Measurements from ENCODE around the gene SEPHS2.
A peak's percentile ranks its signal among the peaks of the same experiment; 100 is the strongest.
"Not testable (repeated sequence)": the region's sequence is repeated elsewhere in the genome, so short reads cannot be mapped to it uniquely, and the experiment has no call there.

Gene SEPHS2

DNA sequence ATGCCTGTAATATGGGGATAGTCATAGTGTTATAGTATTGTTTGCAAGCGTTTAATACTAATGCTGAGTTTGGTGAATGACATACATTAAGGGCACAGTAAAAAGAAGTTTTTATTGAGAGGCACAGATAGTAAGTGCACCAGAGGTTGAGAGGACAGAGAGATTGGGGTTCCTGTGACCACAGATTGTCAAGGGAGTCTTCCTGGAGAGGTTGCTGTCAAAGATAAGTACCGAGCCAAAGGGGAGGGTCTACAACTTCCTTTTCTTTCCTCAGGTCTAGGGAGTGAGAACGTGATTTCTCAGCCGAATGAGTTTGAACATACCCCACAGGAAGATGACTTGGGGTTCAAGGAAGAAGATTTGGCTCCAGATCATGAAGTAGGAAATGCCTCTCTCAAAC lies 48.6 kb downstream of the SEPHS2 start:
- DNase-seq: no peak

- DNase-seq: not testable (repeated sequence)
Observed at GRCh38 chr16:30396627-30397026, 49.0 kb downstream of the SEPHS2 start.

- peak; percentile 21 for DNase-seq
Observed at GRCh38 chr16:30395992-30396585, 49.6 kb downstream of the SEPHS2 start.

DNA sequence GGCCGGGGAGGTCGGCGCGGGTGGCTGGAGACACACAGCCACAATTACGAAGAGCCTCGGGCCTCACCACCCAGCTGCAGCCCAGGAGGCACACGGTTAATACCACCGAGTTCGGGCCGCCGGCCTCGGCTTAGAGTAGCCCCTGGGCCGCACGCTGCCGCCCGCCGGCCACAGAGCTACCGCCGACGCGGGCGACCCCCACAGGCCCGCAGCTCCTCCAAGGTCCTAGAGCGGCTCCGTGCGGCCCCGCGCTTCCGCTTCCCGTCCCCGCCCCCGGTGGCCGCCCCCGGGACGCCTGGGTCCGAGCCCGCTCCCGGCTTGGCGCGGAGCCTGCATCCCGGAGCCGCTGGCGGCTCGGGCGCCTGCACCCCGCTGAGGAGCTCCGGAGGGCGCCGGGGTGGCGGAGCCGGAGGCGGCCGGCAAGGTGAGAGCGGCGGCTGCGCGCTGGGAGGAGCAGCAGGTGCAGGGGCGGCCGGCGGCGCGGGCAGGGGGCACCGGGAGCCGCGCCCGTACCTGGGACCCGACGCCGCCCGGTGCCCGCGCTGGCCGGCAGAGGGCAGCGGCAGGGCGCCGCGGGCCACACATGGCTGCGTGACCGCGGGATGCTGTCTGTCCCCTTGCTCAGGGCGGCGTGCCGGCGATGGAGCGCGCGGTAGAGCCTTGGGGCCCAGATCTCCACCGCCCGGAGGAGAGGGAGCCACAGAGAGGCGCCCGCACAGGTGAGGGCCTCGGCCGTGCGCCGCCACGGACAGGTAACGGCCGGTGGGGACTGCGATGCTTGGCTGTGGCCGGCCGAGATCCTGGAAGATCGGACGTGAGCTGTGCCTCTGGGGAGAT lies 50.3 kb downstream of the SEPHS2 start, which contains the start of gene ZNF48:
Gene ZNF48 (plus strand): TSS at position 266 of the 837 bp plus-strand sequence. CDS start 375 bp downstream, at position 641.
- peak; percentile 95 for DNase-seq

GRCh38 chr16:30394592-30395154 lies 51.0 kb downstream of the SEPHS2 start:
- peak; percentile 80 for DNase-seq
